GM12865 (cell line): ENCODE data around the gene C12orf56.
"Not testable (repeated sequence)": the region's sequence is repeated elsewhere in the genome, so short reads cannot be mapped to it uniquely, and the experiment has no call there.

Experiments
- DNase-seq: peaks from one replicate; pipeline ENCODE4 v3.0.0; 2010; ENCODE audit warnings: low read depth
- H3K4me3 ChIP-seq: 2 replicates; pipeline ENCODE4 v1.5.1; 2011; ENCODE audit warnings: mild to moderate bottlenecking, low read depth, low read length, control low read depth
- CTCF ChIP-seq: IDR thresholded peaks from 2 replicates; pipeline ENCODE4 v1.5.1; 2011; ENCODE audit warnings: low read length, control low read depth, low read depth, inconsistent platforms; ENCODE audit not compliant: insufficient read depth; ENCODE audit errors: missing control alignments

The C12orf56 gene

GRCh38 chr12:64352181-64352580 lies 38.4 kb downstream of the C12orf56 start:
- peak; percentile 18 for DNase-seq
- no peak overlapping the region for H3K4me3 ChIP-seq
- TF ChIP-seq CTCF: no peak

- no peak for TF ChIP-seq CTCF
- no peak overlapping the region for H3K4me3 ChIP-seq
- no peak for DNase-seq
These were observed 39.3 kb downstream of the C12orf56 start for GRCh38 chr12:64351265-64351664.

GRCh38 chr12:64347630-64348029 lies 42.9 kb downstream of the C12orf56 start:
- TF ChIP-seq CTCF: no peak
- no peak for DNase-seq
- H3K4me3 ChIP-seq: no peak overlapping the region

GRCh38 chr12:64344631-64345030 lies 45.9 kb downstream of the C12orf56 start:
- not testable (repeated sequence) for DNase-seq

GRCh38 chr12:64340546-64340945 lies 50.0 kb downstream of the C12orf56 start:
- not testable (repeated sequence) for DNase-seq, H3K4me3 ChIP-seq

More at GRCh38 chr12:64344631-64345030, 45.9 kb downstream of the C12orf56 start:
- not testable (repeated sequence) for H3K4me3 ChIP-seq

GRCh38 chr12:64335886-64336466 lies 54.6 kb downstream of the C12orf56 start:
- DNase-seq: no peak
- no peak for TF ChIP-seq CTCF
- H3K4me3 ChIP-seq: no peak overlapping the region

GRCh38 chr12:64332938-64333337 lies 57.6 kb downstream of the C12orf56 start:
- H3K4me3 ChIP-seq: no peak overlapping the region
- DNase-seq: no peak
- TF ChIP-seq CTCF: no peak

GRCh38 chr12:64332296-64332695 lies 58.3 kb downstream of the C12orf56 start:
- no peak overlapping the region for H3K4me3 ChIP-seq
- TF ChIP-seq CTCF: no peak
- no peak for DNase-seq

- H3K4me3 ChIP-seq, DNase-seq: not testable (repeated sequence)
These were observed 61.4 kb downstream of the C12orf56 start for GRCh38 chr12:64329031-64329710.
